PFSK-1 (cell line): ENCODE results near the gene SORCS3.

Experiments
- FOXP2 ChIP-seq: optimal IDR thresholded peaks from 2 replicates; pipeline ENCODE3; 2011; ENCODE audit warnings: borderline replicate concordance, control low read depth, inconsistent platforms; ENCODE audit not compliant: insufficient read depth; ENCODE audit errors: extremely low read length, extremely low read depth
- POLR2AphosphoS5 ChIP-seq: IDR thresholded peaks from 2 replicates; pipeline ENCODE4 v1.6.1; 2012; ENCODE audit warnings: low read depth, mild to moderate bottlenecking, control low read depth, low read length, moderate library complexity
- SIN3A ChIP-seq: IDR thresholded peaks from 2 replicates; pipeline ENCODE4 v1.6.1; 2012; ENCODE audit warnings: mild to moderate bottlenecking, low read length, moderate library complexity, borderline replicate concordance; ENCODE audit not compliant: insufficient read depth
- TAF1 ChIP-seq: IDR thresholded peaks from 2 replicates; pipeline ENCODE4 v1.6.1; 2012; ENCODE audit warnings: low read length, control low read depth, borderline replicate concordance; ENCODE audit not compliant: insufficient read depth
- TF ChIP-seq, protein P1 (sequence below), 2 experiments: IDR thresholded peaks; 2 replicates each; pipeline versions ENCODE4 v1.6.1 to v1.8.0; 2011 to 2012; ENCODE audit warnings: low read depth in 2 of 2, low read length in 2 of 2, control low read depth in 1 of 2, inconsistent platforms in 1 of 2, mild to moderate bottlenecking in 1 of 2, moderate library complexity in 1 of 2; ENCODE audit not compliant: insufficient read depth in 1 of 2

Gene SORCS3

DNA sequence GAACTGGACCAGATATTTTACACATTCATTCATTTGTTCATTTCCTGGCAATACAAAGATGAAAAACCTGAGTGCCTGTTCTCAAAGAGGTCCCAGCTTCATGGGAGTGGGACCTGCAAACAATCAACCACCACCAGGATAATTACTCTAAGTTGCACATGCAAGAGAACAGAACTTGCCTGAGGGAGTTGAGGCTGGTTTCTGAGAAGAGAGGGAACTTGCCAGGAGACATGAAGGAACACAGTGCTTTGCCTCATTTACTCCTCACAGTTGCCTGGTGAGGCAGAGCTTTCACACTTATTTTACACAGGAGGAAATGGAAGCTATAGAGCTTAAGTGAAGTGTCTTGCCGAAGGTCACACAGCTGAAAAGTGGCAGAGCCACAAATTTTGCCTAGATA lies 170.1 kb downstream of the SORCS3 start:
- TF ChIP-seq, protein P1, sequence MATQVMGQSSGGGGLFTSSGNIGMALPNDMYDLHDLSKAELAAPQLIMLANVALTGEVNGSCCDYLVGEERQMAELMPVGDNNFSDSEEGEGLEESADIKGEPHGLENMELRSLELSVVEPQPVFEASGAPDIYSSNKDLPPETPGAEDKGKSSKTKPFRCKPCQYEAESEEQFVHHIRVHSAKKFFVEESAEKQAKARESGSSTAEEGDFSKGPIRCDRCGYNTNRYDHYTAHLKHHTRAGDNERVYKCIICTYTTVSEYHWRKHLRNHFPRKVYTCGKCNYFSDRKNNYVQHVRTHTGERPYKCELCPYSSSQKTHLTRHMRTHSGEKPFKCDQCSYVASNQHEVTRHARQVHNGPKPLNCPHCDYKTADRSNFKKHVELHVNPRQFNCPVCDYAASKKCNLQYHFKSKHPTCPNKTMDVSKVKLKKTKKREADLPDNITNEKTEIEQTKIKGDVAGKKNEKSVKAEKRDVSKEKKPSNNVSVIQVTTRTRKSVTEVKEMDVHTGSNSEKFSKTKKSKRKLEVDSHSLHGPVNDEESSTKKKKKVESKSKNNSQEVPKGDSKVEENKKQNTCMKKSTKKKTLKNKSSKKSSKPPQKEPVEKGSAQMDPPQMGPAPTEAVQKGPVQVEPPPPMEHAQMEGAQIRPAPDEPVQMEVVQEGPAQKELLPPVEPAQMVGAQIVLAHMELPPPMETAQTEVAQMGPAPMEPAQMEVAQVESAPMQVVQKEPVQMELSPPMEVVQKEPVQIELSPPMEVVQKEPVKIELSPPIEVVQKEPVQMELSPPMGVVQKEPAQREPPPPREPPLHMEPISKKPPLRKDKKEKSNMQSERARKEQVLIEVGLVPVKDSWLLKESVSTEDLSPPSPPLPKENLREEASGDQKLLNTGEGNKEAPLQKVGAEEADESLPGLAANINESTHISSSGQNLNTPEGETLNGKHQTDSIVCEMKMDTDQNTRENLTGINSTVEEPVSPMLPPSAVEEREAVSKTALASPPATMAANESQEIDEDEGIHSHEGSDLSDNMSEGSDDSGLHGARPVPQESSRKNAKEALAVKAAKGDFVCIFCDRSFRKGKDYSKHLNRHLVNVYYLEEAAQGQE (IDR thresholded peaks at IDR 0.05; ENCODE audit: insufficient read depth in 1 of 2, low read depth in 2 of 2, low read length in 2 of 2): no peak
- no peak for TF ChIP-seq FOXP2
- TF ChIP-seq TAF1: no peak
- TF ChIP-seq SIN3A: no peak
- TF ChIP-seq POLR2AphosphoS5: no peak

DNA sequence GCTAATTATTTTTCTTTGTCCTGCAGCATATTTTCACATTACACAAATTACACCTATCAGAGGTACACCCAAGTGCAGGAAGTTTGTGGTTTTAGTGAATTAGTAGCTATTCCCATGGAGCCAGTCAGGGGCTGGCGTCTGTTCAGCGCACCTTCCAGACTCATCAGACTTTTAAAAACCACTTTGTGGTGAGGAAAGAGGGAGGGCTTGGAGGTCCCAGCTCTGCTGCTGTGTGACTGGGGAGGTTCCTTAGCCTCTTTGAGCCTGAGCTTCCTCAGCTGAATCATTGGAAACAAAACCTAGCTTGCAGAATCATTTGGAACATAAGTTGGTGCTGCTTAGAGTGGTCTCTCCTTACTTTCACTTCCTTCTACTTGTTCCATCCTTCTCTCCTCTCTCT lies 175.4 kb downstream of the SORCS3 start:
- TF ChIP-seq, protein P1 (IDR thresholded peaks at IDR 0.05; ENCODE audit: insufficient read depth in 1 of 2, low read depth in 2 of 2, low read length in 2 of 2): no peak
- TF ChIP-seq POLR2AphosphoS5 (no peak), FOXP2 (no peak), TAF1 (no peak), SIN3A (no peak)

DNA sequence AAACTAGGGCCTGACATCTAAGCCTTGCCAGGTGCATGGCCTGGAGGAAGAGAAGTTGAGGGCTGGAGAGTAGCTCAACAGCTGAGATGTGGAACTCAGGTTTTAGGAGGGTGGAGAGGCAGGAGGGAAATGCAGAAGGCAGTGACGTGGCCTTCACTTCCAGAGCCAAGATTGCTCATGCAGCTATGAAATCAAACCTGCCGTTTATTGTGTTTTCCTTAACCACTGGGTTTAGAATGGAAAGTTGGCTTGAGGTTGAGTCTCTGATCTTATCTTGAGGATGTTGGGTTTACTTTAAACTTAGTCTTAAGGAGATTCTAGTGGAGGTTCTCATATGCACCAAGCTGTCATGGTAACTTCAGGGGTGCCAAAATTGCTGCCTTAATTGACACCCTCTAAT lies 178.6 kb downstream of the SORCS3 start:
- no peak for TF ChIP-seq TAF1
- no peak for TF ChIP-seq FOXP2
- TF ChIP-seq, protein P1 (IDR thresholded peaks at IDR 0.05; ENCODE audit: insufficient read depth in 1 of 2, low read depth in 2 of 2, low read length in 2 of 2): no peak
- no peak for TF ChIP-seq SIN3A
- TF ChIP-seq POLR2AphosphoS5: no peak

DNA sequence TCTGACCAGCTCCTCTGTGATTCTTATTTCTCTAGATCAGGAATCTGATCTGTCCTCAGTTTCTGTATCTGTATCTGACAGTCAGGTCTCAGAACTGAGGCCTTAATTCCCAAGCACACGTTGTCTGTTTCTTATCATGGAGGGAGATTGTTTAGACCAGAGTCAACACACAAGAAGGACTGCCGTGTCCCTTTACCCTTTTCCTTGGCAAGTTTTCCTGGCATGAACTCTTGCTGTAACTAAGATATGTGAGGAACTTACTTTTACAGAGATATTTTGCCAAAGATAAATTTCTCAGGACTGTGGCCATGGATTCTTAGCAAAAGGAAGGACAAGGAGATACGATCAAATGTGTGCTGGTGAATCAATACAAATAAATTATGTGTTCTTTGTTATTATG lies 181.0 kb downstream of the SORCS3 start:
- TF ChIP-seq TAF1: no peak
- TF ChIP-seq, protein P1 (IDR thresholded peaks at IDR 0.05; ENCODE audit: insufficient read depth in 1 of 2, low read depth in 2 of 2, low read length in 2 of 2): no peak
- no peak for TF ChIP-seq SIN3A
- no peak for TF ChIP-seq POLR2AphosphoS5
- TF ChIP-seq FOXP2: no peak

DNA sequence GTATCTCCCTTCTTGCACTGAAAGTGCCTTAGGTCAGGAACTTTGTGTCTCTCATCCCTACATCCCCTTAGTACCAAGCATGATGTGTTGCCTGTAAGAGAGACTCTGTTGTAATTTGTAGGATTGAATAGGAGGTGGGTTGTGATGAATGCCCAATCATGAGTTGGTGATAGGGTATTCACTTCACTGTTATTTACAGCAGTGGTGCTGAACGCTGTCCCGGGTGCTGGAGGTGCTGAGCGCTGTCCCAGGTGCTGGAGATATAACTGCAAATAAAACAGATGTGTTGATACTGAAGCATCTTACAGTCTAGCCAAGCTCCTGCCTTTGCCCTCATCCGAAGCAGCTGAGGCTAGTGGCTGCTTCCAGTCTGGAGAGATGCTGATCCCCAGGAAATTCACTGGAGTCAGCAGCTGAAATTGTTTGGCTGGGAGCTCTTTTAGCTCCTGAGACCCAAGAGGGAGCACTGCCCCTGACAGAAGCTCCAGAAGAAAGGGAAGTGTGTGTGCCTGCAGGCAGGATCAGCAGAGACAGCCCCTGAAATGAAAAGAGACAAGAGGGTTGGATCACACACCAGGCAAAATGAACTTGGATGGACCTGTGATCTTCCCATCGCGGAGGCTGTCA lies 183.4 kb downstream of the SORCS3 start:
- TF ChIP-seq, protein P1 (IDR thresholded peaks at IDR 0.05; ENCODE audit: insufficient read depth in 1 of 2, low read depth in 2 of 2, low read length in 2 of 2): peak; percentile 97 to 99
- TF ChIP-seq POLR2AphosphoS5: no peak
- TF ChIP-seq SIN3A: peak; percentile 96; the same call in 1 of the 2 replicates
